IPS-NIHi7 (cell line): Measurements from ENCODE around the gene ADAM23.
A peak's percentile ranks its signal among the peaks of the same experiment; 100 is the strongest.
"Not testable (repeated sequence)": the region's sequence is repeated elsewhere in the genome, so short reads cannot be mapped to it uniquely, and the experiment has no call there.

Source experiments
- DNase-seq: peaks from one replicate; pipeline ENCODE4 v3.0.0; 2012; ENCODE audit warnings: mixed read lengths; ENCODE audit errors: extremely low spot score

ADAM23 gene

GRCh38 chr2:206442833-206443734 is at the start of gene ADAM23:
TSS of gene ADAM23 (plus strand) at chr2:206443532. CDS start at chr2:206443867, 335 bp downstream.
- DNase-seq: peak; percentile 94

- DNase-seq: no peak
Measured at GRCh38 chr2:206396211-206396610, 47.1 kb upstream of the ADAM23 start.

GRCh38 chr2:206402956-206403569 is 40.3 kb upstream of the ADAM23 start:
- DNase-seq: not testable (repeated sequence)

GRCh38 chr2:206408323-206409320 is 34.7 kb upstream of the ADAM23 start:
- DNase-seq: no peak

- no peak for DNase-seq
Measured at GRCh38 chr2:206410714-206411113, 32.6 kb upstream of the ADAM23 start.

GRCh38 chr2:206415618-206416243 is 27.6 kb upstream of the ADAM23 start:
- DNase-seq: no peak

- DNase-seq: no peak
Measured at GRCh38 chr2:206418968-206419367, 24.4 kb upstream of the ADAM23 start.

GRCh38 chr2:206420721-206421120 is 22.6 kb upstream of the ADAM23 start:
- DNase-seq: no peak

GRCh38 chr2:206422493-206422892 is 20.8 kb upstream of the ADAM23 start:
- no peak for DNase-seq

GRCh38 chr2:206423147-206423546 is 20.2 kb upstream of the ADAM23 start:
- peak; percentile 58 for DNase-seq

GRCh38 chr2:206424134-206424533 is 19.2 kb upstream of the ADAM23 start:
- no peak for DNase-seq

GRCh38 chr2:206428783-206429182 is 14.5 kb upstream of the ADAM23 start:
- DNase-seq: no peak

- no peak for DNase-seq
Measured at GRCh38 chr2:206430452-206430851, 12.9 kb upstream of the ADAM23 start.

- DNase-seq: no peak
Measured at GRCh38 chr2:206431439-206431838, 11.9 kb upstream of the ADAM23 start.

- no peak for DNase-seq
Measured at GRCh38 chr2:206432193-206433082, 10.9 kb upstream of the ADAM23 start.

- no peak for DNase-seq
Measured at GRCh38 chr2:206433190-206433589, 10.1 kb upstream of the ADAM23 start.

GRCh38 chr2:206433686-206434085 is 9.6 kb upstream of the ADAM23 start:
- no peak for DNase-seq

GRCh38 chr2:206435742-206436141 is 7.6 kb upstream of the ADAM23 start:
- no peak for DNase-seq

GRCh38 chr2:206438196-206438724 is 5.1 kb upstream of the ADAM23 start:
- no peak for DNase-seq

GRCh38 chr2:206442474-206442832 is 879 bp upstream of the ADAM23 start:
- no peak for DNase-seq
